HG03064 (cell line): ENCODE results near the gene GALNT7.

Experiments used
- ATAC-seq: cut with Tn5 transposase; IDR thresholded peaks from one replicate; pipeline ENCODE4 v1.9.1; 2021; ENCODE audit warnings: low read depth; ENCODE audit not compliant: unreplicated experiment

GALNT7 gene

GRCh38 chr4:173258866-173259265, 90.3 kb downstream of the GALNT7 start:
- no peak for ATAC-seq

DNA sequence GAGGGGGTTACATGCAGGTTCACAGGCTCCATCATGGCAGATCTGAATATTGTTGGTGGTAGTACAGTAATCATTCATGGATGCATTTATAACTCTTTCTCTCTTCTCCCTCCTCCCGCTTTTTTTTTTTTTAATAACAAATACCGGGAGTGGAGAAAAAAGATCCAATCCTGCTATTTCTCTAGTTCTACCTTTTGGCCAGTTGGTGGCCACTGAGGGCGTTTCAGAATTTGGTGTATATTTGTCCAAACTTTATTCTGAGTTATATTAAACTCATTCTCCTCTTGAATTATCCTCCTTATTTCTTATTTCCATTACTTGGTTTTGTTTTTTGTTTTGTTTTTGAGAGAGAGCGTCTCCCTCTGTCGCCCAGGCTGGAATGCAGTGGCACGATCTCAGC, 90.7 kb downstream of the GALNT7 start:
- ATAC-seq: no peak

GRCh38 chr4:173261052-173261451, 92.4 kb downstream of the GALNT7 start:
- no peak for ATAC-seq

DNA sequence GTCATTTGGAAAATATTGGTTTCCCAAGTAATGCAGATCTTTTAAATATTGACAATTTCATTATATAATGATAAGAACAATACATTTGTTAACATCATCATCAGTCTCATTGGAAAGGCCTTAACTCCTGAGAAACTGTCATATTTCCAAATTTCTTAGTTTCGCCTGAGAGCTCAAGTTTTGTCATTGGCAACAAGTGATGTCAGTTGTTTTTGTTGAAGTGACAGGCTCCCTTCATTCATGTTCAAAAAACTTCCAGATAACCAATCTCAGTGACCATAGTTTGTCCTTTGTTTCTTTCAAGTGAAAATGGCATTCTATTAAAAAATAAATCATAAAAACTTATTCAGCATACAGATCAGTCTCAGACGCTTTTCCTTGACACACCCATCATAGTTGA, 93.8 kb downstream of the GALNT7 start:
- no peak for ATAC-seq

DNA sequence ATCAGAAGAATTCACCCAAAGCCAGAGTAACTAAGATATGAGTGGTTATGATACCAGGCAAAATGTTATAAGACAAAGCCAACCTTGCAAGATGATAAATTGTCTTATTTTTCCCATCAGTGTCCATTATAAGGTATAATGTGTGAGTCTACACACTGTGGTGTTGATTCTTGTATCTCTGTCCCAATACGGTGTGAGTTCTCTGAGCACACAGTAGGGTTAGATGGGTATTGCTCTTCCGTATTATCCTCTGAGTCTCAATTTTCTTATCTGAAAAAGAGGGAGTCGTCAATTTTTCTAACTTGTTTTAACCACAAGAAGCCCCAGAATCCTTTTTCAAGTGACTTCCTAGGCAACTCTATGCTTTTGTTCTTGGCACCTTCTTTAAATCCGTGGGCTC, 95.6 kb downstream of the GALNT7 start:
- ATAC-seq: peak; percentile 24

GRCh38 chr4:173264684-173265185, 96.1 kb downstream of the GALNT7 start:
- ATAC-seq: peak; percentile 96

- ATAC-seq: no peak
Measured at GRCh38 chr4:173265751-173266150, 97.1 kb downstream of the GALNT7 start.

DNA sequence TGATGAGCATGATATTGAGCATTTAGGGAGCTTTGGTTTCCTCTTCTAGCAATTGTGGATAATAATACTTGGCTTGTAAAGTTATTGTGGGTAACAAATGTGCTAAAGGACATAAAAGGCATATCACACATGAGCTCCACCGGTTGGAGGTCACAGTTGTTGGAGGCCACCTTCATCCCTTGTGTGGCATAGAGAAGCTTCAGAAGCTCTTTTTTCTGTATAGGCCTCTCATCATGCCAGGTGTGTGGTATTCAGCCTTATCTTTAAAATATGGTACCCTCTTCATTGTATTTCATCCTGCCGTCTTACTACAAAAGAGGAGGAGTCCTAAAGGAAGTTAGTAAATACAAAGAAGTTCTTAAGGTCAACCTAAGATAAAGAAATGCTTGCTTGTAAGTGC, 99.1 kb downstream of the GALNT7 start:
- no peak for ATAC-seq

- no peak for ATAC-seq
Measured at GRCh38 chr4:173269280-173269679, 100.7 kb downstream of the GALNT7 start.

DNA sequence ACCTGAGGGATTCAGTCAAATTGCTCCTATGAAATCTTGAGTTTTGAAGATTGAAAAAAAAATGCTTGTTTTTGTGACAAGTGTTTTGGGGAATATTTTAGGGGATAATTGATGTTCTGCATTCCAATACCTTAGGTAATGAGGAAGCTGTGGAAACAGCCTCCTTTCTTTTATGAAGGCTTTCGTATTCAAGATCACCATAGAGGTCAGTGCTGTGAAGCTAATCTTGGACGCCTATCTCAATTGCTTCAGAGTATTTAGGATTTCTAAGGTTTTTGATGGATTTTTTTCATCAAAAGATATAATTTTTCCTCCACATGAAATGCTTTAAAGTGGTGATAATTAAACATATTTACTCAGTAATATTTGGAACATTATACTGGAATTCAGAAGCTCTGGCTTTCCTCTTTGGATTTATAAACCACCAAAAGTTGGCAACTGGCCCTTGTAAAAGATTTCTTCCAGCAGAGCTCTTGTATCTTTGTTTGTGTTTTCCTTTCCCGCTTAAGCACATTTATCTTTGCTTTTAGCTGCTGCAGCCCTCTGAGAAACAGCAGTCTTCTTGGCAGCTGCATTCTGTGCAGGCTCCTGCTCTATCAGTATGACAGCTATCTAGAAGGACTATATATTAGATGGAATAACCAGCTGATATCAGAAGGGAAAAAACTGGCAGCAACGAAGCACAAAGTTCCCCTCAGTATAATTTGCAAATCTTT, 101.9 kb downstream of the GALNT7 start:
- no peak for ATAC-seq

GRCh38 chr4:173272314-173272713, 103.7 kb downstream of the GALNT7 start:
- no peak for ATAC-seq

- no peak for ATAC-seq
Measured at GRCh38 chr4:173272996-173273395, 104.4 kb downstream of the GALNT7 start.

- ATAC-seq: no peak
Measured at GRCh38 chr4:173273941-173274340, 105.3 kb downstream of the GALNT7 start.

GRCh38 chr4:173274744-173275143, 106.1 kb downstream of the GALNT7 start:
- no peak for ATAC-seq

GRCh38 chr4:173275150-173275549, 106.5 kb downstream of the GALNT7 start:
- no peak for ATAC-seq

- ATAC-seq: no peak
Measured at GRCh38 chr4:173277340-173277739, 108.7 kb downstream of the GALNT7 start.

- ATAC-seq: no peak
Measured at GRCh38 chr4:173280998-173281397, 112.4 kb downstream of the GALNT7 start.

- no peak for ATAC-seq
Measured at GRCh38 chr4:173281406-173282255, 113.0 kb downstream of the GALNT7 start.

DNA sequence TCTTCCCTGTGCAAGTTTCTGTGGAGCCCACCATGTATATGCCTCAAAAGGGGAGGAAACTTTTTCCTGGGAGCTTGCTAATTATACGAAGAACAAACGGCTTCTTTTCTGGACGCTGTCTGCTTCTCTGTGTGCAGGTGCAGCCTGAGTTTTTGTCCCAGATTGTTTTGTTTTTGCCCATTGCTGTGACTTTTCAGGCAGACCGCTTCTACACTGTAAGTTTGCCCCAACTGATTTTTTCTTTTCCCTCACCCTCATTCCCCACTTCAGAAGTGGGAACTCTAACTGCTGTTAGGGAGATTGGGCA, 113.6 kb downstream of the GALNT7 start:
- ATAC-seq: no peak

DNA sequence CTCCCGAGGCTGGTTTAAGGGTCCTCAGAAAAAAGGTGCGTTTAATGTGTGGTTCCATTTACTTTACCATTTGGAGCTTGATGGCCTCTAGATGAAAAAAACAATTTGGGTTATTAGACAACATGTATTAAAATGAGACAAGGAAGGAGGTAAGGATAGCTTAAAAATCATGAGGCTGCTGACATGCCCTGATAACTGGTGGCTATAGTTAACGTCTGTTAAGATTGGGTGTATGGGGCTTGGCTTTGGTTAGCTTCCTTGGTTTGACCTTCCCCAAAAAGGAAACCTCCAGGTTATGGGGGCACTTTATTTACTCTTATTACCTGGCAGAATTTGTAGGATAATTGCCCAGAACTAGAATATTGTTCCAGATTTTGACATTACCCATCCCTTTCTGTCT, 114.0 kb downstream of the GALNT7 start:
- no peak for ATAC-seq

GRCh38 chr4:173284463-173284862, 115.9 kb downstream of the GALNT7 start:
- no peak for ATAC-seq

DNA sequence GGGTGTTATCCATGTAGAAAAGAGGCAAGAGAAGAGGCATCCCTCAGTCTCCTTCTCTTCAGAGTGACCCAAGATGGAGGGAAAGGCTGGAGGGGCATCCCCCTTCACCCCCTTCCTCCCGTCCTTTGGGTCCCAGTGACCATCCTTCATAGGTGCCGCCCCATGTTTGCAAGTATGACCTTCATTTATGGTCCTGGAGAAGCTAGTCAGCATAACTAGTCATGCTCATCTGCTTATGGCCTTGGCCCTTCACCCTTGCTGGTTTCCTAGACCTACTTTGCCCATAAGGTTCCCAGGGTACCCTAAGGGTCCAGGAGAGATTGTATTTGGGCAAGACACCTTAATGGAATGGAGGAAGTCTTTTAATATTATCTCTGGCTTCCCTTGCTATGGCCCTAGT, 118.9 kb downstream of the GALNT7 start:
- no peak for ATAC-seq
